ENCODE measurements around the gene CFD.

Gene CFD

DNA sequence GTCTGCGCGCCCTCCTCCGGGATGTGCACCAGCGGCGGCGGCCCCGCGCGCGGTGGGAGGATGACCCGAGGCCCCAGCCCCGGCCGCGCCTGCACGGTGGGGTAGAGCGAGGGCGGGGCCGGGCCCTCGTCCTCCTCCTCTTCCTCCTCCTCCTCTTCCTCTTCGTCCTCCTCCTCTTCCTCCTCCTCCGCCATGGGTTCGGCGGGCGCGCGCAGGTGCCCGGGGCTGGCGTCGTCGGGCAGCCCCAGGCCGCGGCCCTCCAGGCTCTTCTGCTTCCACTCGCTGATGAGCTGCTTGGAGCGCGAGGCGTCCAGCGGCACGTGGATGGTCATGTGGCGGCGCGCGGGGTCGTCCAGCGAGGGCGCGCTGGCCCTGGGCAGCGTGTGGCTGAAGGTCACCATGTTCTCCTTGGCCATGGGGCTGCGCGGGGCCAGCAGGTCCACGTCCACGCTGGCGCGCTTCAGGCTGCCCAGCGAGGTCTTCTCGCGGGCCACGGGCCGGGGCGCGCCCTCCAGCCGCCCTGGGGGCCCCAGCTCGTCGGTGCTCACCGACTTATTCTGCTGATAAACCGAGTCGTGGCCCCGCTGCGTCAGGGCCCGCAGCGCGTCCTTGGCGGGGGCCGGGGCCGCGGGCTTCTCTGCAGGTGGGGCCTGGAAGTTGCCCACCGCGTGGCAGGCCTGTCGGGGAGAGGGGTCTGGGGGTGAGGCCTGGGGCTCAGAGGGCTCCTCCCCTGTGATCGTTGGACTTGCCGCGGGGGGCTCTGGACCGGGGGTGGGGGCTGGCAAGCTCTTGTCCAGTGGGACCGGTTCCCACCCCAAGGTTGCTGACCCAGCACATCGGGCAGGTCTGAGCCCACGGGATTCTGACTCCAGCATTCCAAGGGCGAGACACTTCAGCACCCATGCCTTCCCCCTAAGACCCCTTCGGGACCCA, 46.0 kb upstream of the CFD start:
- no peak overlapping the region for H3K4me3 ChIP-seq (ENCODE audit: low read length)
- no peak overlapping the region for H3K27ac ChIP-seq (ENCODE audit: low read depth, low read length)
- no peaks in the 10 kb centered on the region for H3K27me3 ChIP-seq (ENCODE audit: control insufficient read depth, low read length)
- H3K9me3 ChIP-seq (ENCODE audit: control insufficient read depth, insufficient read depth, low read length) = no peaks in the 10 kb centered on the region
- no peaks in the 10 kb centered on the region for H3K79me2 ChIP-seq (ENCODE audit: control insufficient read depth, low read length)
- peaks cover 63% of the 10 kb centered on the region for H3K36me3 ChIP-seq (ENCODE audit: control insufficient read depth, low read length)
- no peaks in the 10 kb centered on the region for H4K20me1 ChIP-seq (ENCODE audit: control insufficient read depth, insufficient read depth, low read depth, low read length)
- H3K4me2 ChIP-seq (ENCODE audit: low read length) = no peak overlapping the region
- peaks cover 12% of the 10 kb centered on the region for H3F3A ChIP-seq (ENCODE audit: control insufficient read depth, insufficient read depth)
- TF ChIP-seq EZH2phosphoT487 (IDR thresholded peaks at IDR 0.05; ENCODE audit: borderline replicate concordance, low read length) = no peak
- TF ChIP-seq, protein P1, sequence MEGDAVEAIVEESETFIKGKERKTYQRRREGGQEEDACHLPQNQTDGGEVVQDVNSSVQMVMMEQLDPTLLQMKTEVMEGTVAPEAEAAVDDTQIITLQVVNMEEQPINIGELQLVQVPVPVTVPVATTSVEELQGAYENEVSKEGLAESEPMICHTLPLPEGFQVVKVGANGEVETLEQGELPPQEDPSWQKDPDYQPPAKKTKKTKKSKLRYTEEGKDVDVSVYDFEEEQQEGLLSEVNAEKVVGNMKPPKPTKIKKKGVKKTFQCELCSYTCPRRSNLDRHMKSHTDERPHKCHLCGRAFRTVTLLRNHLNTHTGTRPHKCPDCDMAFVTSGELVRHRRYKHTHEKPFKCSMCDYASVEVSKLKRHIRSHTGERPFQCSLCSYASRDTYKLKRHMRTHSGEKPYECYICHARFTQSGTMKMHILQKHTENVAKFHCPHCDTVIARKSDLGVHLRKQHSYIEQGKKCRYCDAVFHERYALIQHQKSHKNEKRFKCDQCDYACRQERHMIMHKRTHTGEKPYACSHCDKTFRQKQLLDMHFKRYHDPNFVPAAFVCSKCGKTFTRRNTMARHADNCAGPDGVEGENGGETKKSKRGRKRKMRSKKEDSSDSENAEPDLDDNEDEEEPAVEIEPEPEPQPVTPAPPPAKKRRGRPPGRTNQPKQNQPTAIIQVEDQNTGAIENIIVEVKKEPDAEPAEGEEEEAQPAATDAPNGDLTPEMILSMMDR (IDR thresholded peaks at IDR 0.05; ENCODE audit: low read depth, low read length, poor library complexity, severe bottlenecking) = no peak
- H3K9me2 ChIP-seq (replicated peaks; ENCODE audit: control insufficient read depth, low read length) = no peaks in the 10 kb centered on the region
- no peaks in the 10 kb centered on the region for H3K4me1 ChIP-seq (ENCODE audit: control insufficient read depth, low read length)

DNA sequence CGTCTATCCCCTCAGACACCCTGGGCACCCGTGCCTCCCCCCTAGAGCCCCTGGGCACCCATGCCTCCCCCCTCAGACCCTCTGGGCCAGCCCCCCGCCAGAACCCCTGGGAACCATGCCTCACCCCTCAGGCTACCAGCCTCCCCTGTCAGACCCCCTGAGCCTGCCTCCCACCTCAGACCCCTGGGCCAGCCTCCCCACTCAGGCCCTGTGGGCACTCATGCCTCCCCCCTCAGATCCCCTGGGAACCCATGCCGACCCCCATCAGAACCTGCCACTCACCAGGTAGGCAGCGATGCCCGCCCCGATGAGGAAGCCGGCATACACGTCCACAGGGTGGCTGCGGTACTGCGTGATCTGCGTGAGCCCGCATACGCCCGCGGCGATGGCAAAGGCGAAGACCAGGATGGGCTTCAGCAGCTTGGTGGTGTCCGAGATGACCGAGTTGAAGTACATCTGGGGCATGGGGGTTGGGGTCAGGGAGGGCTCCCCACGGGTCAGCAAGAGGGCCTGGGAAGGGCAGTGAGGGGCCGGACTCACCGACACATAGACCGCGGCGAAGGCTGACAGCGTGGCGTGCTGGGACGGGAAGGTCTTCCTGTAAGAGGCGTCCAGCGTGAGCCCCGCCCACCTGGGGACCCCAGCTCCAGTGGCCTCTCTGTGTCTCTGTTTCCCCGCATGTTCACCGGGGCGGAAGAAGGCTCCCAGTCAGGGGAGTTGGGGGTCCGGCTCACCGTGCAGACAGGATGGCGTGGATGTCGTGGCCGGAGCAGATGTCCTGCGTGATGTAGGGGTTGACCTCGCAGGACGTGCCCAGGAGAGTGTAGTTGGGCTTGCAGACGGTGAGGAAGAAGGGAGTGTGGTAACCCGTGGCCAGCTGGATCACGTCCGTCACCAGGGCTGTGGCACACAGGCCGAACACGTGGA, 45.0 kb upstream of the CFD start:
- Histone ChIP-seq H3F3A (ENCODE audit: control insufficient read depth, insufficient read depth) (peaks cover 12% of the 10 kb centered on the region), H3K4me1 (ENCODE audit: control insufficient read depth, low read length) (no peaks in the 10 kb centered on the region), H3K27me3 (ENCODE audit: control insufficient read depth, low read length) (no peaks in the 10 kb centered on the region), H3K4me3 (ENCODE audit: low read length) (no peak overlapping the region), H4K20me1 (ENCODE audit: control insufficient read depth, insufficient read depth, low read depth, low read length) (no peaks in the 10 kb centered on the region), H3K9me2 (replicated peaks; ENCODE audit: control insufficient read depth, low read length) (no peaks in the 10 kb centered on the region), H3K9me3 (ENCODE audit: control insufficient read depth, insufficient read depth, low read length) (no peaks in the 10 kb centered on the region), H3K27ac (ENCODE audit: low read depth, low read length) (no peak overlapping the region), H3K79me2 (ENCODE audit: control insufficient read depth, low read length) (no peaks in the 10 kb centered on the region), H3K4me2 (ENCODE audit: low read length) (no peak overlapping the region), H3K36me3 (ENCODE audit: control insufficient read depth, low read length) (peaks cover 56% of the 10 kb centered on the region)
- TF ChIP-seq, protein P1 (IDR thresholded peaks at IDR 0.05; ENCODE audit: low read depth, low read length, poor library complexity, severe bottlenecking) = no peak
- TF ChIP-seq EZH2phosphoT487 (IDR thresholded peaks at IDR 0.05; ENCODE audit: borderline replicate concordance, low read length) = no peak

DNA sequence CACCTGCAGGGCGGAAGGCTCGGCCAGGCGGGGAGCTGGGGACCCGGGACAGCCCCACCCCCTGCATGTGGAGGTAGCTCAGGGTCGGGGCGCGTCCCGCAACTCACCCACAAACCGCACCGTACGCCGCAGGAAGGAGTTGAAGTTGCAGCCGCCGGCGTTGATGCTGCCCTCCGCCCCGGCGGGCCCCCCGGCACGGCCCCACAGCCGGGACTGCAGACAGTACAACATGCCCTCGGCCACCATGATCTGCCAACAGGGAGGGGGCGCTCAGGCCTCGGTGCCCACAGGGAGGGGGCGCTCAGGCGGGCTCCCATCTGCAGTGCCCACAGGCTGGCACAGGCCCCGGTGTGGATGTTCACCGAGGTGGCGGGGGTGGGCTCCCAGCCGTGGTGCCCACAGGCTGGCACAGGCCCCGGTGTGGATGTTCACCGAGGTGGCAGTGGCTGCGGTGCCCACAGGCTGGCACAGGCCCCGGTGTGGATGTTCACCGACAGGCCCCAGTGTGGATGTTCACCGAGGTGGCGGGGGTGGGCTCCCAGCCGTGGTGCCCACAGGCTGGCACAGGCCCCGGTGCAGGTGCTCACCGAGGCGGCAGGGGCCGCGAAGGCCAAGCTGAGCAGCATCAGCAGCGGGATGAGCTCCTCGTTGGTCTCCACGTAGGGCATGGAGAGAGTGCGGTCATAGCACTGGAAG, 44.2 kb upstream of the CFD start:
- Histone ChIP-seq H3K9me3 (ENCODE audit: control insufficient read depth, insufficient read depth, low read length) (no peaks in the 10 kb centered on the region), H3F3A (ENCODE audit: control insufficient read depth, insufficient read depth) (peaks cover 9% of the 10 kb centered on the region; the same call in 1 of the 2 replicates), H3K9me2 (replicated peaks; ENCODE audit: control insufficient read depth, low read length) (no peaks in the 10 kb centered on the region), H3K36me3 (ENCODE audit: control insufficient read depth, low read length) (peaks cover 48% of the 10 kb centered on the region), H4K20me1 (ENCODE audit: control insufficient read depth, insufficient read depth, low read depth, low read length) (no peaks in the 10 kb centered on the region), H3K4me2 (ENCODE audit: low read length) (no peak overlapping the region), H3K27me3 (ENCODE audit: control insufficient read depth, low read length) (no peaks in the 10 kb centered on the region), H3K27ac (ENCODE audit: low read depth, low read length) (no peak overlapping the region), H3K4me1 (ENCODE audit: control insufficient read depth, low read length) (no peaks in the 10 kb centered on the region), H3K4me3 (ENCODE audit: low read length) (no peak overlapping the region), H3K79me2 (ENCODE audit: control insufficient read depth, low read length) (no peaks in the 10 kb centered on the region)
- TF ChIP-seq, protein P1 (IDR thresholded peaks at IDR 0.05; ENCODE audit: low read depth, low read length, poor library complexity, severe bottlenecking) = no peak
- no peak for TF ChIP-seq EZH2phosphoT487 (IDR thresholded peaks at IDR 0.05; ENCODE audit: borderline replicate concordance, low read length)
